ENCODE measurements around the gene TNFSF9.
"Not testable (repeated sequence)": the region's sequence is repeated elsewhere in the genome, so short reads cannot be mapped to it uniquely, and the experiment has no call there.

TNFSF9 gene

GRCh38 chr19:6572217-6572616 lies 41.4 kb downstream of the TNFSF9 start:
- peak in 8 of 14 donors; percentile 17 to 42 (median 28) for DNase-seq

DNA sequence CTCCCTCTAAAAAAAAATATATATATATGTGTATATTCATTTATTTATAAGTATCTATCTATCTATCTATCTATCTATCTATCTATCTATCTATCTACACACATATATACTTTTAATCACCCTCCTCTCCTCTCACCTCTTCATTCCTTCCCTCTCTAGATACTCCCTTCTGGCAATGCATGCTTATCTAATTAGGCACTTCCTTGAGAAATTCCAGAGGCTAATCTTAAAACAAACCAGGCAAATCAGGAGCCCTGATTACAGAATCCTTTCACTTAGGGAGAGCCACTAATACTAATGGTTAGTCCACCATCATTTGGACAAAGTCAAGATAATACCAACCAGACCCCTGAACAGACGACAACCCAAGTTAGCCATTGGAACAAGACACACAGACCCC lies 42.5 kb downstream of the TNFSF9 start:
- no peak for DNase-seq

DNA sequence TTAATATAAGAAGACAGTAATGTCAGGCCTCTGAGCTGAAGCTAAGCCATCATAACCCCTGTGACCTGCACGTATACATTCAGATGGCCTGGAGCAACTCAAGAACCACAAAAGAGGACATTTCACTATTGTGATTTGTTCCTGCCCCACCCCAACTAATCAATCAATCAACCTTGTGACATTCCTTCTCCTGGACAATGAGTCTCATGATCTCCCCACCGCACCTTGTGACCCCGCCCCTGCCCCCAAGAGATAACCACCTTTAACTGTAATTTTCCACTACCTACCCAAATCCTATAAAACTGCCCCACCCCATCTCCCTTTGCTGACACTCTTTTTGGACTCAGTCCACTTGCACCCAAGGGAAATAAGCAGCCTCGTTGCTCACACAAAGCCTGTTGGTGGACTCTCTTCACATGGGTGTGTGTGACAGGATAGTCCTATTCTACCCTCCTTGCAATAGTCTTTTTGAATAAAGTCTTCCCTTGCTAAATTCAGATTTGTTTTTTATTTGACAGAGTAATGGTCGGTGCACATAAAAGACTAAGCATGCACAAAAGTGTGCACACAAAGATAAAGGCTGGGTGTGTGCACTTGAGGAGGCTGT lies 46.1 kb downstream of the TNFSF9 start:
- no peak for DNase-seq

GRCh38 chr19:6577476-6578125 lies 46.8 kb downstream of the TNFSF9 start:
- no peak for DNase-seq

GRCh38 chr19:6579450-6580178 lies 48.8 kb downstream of the TNFSF9 start:
- DNase-seq = no peak

- no peak for DNase-seq
These were observed 49.5 kb downstream of the TNFSF9 start for GRCh38 chr19:6580313-6580712.

GRCh38 chr19:6582515-6583484 lies 52.0 kb downstream of the TNFSF9 start:
- DNase-seq = not testable (repeated sequence)
